GM18951 (cell line): ENCODE data around the gene BACE2.

Experiments used
- POLR2A ChIP-seq: IDR thresholded peaks from 4 replicates; pipeline ENCODE4 v1.6.1; 2011; ENCODE audit warnings: mild to moderate bottlenecking; ENCODE audit not compliant: insufficient read length, insufficient read depth; ENCODE audit errors: extremely low read depth
- in situ Hi-C: fragments of 300-500 bp; cut with MboI; formaldehyde crosslinking; loops from one replicate; pipeline ENCODE4 v1.12.0; 2022; ENCODE audit warnings: low sequenced_read_pairs, mixed read lengths, inconsistent platforms; ENCODE audit not compliant: unreplicated experiment

The BACE2 gene

GRCh38 chr21:41139275-41139674 lies 28.7 kb upstream of the BACE2 start:
- in situ Hi-C loops, result no loop called here

GRCh38 chr21:41139951-41140350 lies 28.0 kb upstream of the BACE2 start:
- in situ Hi-C loops, result no loop called here
- TF ChIP-seq POLR2A, result no peak

More at GRCh38 chr21:41139275-41139674, 28.7 kb upstream of the BACE2 start:
- TF ChIP-seq POLR2A, result no peak

- TF ChIP-seq POLR2A, result no peak
- in situ Hi-C loops, result no loop called here
Measured at GRCh38 chr21:41141031-41141457, 26.9 kb upstream of the BACE2 start.

- in situ Hi-C loops, result no loop called here
- TF ChIP-seq POLR2A, result no peak
Measured at GRCh38 chr21:41142051-41142795, 25.7 kb upstream of the BACE2 start.

- TF ChIP-seq POLR2A, result no peak
- in situ Hi-C loops, result no loop called here
Measured at GRCh38 chr21:41143596-41144325, 24.2 kb upstream of the BACE2 start.

DNA sequence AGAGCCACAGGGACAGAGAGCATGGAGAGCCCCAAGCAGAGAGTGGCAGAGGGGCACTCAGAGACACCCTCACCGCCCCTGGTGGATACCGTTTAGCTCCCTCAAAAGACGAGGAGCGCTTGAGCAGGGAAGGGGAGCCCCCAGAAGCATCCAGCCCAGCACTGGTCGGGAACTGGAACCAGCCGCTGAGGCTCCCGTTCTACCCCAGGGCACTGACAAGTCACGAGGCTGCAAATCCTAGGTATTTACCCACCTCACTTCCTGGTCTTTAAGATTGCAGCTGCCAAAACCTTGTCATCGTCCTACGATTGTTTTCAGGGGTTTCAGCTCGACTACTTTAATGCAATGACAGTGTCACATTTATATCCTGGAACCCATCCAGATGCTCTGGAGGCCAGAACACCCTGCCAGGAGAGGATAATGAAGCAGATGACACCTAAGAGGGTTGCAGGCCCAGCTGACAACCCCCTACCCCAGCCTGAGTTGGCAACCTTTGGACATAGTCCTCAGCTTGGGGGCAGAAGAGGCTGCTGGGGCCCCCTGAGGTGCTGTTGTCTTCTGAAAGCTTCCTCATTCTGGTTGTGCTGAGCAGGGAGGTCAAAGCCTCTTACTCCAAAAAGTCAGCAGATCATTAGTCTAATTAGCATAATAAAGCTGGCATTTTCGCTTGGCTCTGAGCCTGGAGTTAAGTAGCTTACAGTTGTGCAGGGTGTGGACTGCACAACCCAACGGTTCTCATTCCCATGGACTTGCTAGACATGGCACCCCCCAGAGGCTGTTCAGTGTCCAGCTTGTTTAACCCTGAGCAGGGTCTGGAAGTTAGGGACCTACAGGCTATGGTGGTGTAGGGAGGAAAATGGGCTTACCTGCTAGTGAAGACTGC lies 20.6 kb upstream of the BACE2 start:
- TF ChIP-seq POLR2A, result no peak
- in situ Hi-C loops, result no loop called here

- in situ Hi-C loops, result no loop called here
- TF ChIP-seq POLR2A, result no peak
Measured at GRCh38 chr21:41147979-41148355, 20.0 kb upstream of the BACE2 start.

DNA sequence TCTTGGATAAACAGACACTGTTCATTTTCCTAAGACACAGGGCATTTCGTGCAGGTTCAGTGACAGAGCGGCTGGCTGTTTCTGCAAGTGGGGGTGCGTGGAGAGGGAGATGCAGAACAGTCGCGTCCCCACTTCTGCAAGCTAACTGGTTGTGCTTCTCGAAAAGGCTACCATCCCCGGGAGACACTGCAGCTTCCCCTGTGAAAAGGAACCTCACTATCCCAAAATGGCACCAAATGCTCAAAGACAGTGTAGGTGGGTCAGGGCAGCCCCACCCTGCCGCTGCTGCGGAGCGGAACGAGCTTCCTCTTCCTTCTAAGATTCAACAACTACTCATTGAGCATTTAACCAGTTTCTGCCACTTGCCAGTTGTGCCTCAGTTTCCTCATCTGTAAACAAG lies 19.2 kb upstream of the BACE2 start:
- in situ Hi-C loops, result no loop called here
- TF ChIP-seq POLR2A, result no peak

GRCh38 chr21:41149199-41149598 lies 18.8 kb upstream of the BACE2 start:
- in situ Hi-C loops, result no loop called here
- no peak for TF ChIP-seq POLR2A

DNA sequence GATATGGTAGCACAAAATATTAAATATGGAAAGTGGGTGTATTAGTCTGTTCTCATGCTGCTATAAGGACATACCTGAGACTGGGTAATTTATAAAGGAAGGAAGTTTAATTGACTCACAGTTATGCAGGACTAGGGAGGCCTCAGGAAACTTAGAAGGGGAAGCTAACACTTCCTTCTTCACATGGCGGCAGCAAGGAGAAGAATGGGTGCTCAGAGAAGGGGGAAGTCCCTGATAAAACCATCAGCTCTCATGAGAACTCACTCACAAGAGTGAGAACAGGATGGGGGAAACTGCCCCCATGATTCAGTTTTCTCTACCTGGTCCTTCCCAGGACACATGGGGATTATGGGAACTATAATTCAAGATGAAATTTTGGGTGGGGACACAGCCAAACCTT lies 15.8 kb upstream of the BACE2 start:
- no peak for TF ChIP-seq POLR2A
- in situ Hi-C loops, result no loop called here

DNA sequence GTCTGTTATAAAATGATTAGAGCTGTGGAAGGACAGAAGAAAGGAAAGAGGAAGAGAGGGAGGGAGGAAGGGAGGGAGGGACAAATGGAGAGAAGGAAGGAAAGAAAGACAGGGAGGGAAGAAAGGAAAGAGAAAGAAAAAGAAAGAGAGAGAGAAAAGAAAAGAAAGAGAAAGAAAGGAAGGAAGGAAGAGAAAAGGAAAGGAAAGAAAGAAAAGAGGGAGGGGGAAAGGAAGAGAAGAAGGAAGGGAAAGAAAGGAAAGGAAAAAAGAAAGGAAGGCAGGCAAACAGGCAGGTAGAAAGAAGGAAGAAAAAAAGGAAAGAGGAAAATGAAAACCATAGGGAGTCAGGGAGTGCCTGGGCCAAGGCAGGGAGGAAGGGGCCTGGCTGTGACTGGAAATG lies 14.5 kb upstream of the BACE2 start:
- in situ Hi-C loops, result no loop called here
- no peak for TF ChIP-seq POLR2A

- in situ Hi-C loops, result no loop called here
Measured at GRCh38 chr21:41156142-41156541, 11.8 kb upstream of the BACE2 start.

DNA sequence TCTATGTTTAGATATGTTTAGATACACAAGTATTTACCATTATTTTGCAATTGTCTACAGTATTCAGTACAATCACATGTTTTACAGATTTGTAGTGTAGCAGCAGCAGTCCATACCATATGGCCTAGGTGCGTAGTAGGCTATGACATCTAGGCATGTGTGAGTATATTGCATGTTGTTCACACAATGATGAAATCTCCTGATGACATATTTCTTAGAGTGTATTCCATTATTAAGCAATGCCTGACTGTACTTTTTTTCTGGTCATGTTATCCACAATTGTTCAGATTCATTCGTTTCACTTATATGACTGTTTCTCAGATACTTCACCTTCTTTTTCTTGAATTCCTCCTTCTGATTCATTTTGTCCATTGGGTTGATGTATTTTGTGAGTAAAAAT lies 9.9 kb upstream of the BACE2 start:
- TF ChIP-seq POLR2A, result no peak
- in situ Hi-C loops, result no loop called here

More at GRCh38 chr21:41156142-41156541, 11.8 kb upstream of the BACE2 start:
- TF ChIP-seq POLR2A, result no peak
